Glomerular visceral epithelial cell (primary cell): ENCODE measurements around the gene INSM1.
"Not testable (repeated sequence)": the region's sequence is repeated elsewhere in the genome, so short reads cannot be mapped to it uniquely, and the experiment has no call there.

Source experiments
- DNase-seq: peaks from one replicate; pipeline ENCODE4 v3.0.0-alpha.2; 2016; ENCODE audit errors: extremely low spot score

INSM1 gene, protein sequence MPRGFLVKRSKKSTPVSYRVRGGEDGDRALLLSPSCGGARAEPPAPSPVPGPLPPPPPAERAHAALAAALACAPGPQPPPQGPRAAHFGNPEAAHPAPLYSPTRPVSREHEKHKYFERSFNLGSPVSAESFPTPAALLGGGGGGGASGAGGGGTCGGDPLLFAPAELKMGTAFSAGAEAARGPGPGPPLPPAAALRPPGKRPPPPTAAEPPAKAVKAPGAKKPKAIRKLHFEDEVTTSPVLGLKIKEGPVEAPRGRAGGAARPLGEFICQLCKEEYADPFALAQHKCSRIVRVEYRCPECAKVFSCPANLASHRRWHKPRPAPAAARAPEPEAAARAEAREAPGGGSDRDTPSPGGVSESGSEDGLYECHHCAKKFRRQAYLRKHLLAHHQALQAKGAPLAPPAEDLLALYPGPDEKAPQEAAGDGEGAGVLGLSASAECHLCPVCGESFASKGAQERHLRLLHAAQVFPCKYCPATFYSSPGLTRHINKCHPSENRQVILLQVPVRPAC

DNA sequence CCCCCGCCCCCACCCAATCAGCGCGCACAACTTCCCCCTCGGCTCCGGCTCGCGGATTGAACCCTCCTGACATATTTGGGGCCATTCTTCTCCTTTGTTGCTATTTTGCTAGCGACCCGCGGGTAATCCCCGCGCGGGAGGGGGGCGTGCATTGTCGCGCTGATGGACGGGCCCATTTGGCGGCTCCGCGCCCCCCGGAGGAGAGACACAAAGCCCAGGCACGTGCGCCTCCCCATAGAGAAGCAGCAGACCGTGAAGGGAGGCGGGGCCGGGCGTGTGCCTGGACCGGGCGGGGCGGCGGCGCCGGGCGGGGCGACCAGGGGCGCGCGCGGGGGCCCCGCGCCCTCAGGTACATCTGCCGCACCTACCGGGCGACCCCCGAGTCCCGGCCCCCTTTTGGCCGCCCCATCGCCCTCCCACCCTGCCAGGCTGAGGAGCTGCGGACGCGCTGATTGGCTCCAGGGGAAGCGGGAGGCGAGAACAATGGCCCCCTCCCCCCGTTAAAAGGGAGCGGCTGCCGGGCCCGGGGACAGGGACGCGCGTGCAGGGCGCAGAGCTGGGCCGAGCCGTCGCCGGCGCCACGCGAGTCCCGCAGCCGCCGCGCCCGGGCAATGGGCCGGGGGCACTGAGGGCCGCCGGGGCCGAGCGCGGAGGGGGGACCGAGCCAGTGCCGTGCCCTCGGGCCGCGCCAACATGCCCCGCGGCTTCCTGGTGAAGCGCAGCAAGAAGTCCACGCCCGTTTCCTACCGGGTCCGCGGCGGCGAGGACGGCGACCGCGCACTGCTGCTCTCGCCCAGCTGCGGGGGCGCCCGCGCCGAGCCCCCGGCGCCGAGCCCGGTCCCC lies at the start of gene INSM1:
INSM1 (plus strand) TSS at position 530 of the 843 bp plus-strand sequence; CDS start at position 694, 164 bp downstream.
- DNase-seq = no peak

DNA sequence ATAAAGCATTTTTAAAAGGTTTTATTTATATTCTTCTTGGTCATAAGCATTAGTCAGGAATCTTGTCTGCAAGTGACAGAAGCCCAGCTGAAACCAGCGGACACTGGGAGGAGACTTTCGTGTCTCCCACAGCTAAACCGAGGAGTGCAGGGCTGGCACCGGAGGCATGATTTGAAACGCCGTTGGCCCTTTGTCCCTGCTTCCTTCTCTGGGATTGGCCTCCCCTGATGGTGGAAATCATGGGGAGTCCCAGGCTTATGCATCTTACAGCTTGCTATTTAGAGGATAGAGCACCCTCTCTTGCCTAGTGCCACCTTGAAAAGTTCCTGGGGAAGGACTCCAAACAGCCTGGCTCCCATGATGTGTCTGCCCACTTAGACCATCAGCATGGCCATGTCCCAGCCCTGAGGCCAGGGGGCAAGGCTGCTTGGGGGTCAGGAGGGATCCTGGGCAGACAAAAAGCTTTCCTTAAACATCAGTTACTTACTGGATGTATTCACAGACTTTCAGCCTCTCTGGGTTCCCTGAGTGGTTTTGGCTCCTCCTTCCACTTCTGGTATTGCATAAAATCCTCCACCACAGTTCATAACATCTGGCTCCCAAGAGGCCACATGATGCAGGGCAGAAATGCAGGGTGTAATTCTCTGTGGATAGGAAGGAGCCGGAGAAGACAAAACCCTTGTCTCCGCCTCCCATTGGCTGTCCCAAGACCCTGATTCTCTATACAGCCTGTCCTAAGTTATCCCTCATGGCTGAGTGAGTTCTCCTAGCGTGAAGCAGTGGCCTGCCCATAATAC lies 49.3 kb upstream of the INSM1 start:
- no peak for DNase-seq

DNA sequence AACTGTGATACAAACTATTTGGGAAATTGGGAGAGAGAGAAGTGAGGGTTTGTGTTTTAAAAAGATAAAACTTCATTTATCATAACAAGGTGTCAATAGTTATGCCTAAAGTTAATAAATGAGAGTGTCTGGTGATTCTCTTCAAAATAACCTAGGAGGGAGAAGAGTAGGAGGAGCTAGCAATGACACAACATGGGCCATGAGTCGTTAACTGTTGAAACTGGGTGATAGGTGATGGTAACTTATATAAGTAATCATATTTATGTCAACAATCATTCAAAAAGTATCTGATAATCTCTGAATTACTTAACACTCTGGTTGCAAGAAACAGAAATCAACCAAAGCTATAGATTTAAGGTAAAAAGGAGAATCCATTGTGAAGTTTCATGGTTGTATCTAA lies 46.8 kb upstream of the INSM1 start:
- DNase-seq = no peak

GRCh38 chr20:20321917-20322316 lies 46.0 kb upstream of the INSM1 start:
- no peak for DNase-seq

DNA sequence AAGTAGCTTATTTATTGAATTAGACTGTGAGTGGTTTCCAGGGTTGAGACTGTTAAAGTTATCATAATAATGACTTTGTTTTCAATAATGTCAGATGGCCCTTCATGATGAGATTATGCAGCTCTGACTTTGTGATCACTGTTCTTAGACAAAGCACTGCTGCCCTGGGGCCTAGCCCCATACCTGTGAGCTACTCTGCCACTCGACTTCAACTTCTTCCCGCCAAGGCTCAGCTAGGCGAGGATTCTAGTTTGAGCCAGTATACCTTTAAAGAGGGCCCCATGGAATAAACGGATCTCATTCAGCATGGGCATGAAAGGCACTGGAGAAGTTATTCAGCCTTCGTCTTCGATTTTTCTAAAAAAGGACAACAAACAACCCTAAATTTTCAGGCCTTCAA lies 45.0 kb upstream of the INSM1 start:
- DNase-seq = no peak

DNA sequence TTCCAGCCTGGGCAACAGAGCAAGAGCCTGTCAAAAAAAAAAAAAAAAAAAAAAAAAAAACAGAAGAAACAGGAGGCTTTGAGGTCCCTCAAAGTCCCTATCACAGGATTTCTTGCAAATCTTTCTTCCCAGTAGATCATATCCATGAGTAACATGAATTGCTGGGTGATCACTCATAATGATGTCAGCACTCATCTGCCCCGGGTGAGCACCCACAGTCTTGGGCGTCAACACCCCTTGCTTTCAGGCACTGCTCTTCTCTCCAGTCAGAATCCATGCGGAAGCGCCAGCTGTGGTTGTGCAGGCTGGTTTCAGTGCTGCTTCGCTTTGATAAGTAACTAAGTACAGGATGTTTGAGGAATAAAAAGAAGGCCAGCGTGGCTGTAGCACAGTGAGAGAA lies 40.2 kb upstream of the INSM1 start:
- peak; percentile 87 for DNase-seq

GRCh38 chr20:20329564-20329963 lies 38.3 kb upstream of the INSM1 start:
- DNase-seq = no peak

GRCh38 chr20:20331156-20331555 lies 36.7 kb upstream of the INSM1 start:
- DNase-seq = no peak

DNA sequence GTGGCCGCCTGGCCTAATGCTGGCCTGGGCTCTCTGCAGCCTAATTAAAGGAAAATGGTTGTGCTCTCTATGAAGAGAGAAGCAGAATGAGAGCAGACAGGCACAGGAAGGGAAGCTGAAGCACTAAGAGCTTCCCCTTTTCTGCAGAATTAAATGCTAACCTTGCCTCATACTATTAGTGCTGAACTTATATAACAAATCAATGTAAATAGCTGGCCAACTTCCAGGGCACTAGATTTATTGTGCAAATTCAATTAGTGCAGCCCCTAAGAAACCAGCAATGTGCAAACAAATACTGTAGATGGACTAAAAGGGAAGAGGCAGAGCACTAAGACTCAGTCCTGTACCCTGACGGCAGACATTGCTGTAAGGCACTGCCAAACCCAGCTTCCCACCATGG lies 36.1 kb upstream of the INSM1 start:
- DNase-seq = no peak

DNA sequence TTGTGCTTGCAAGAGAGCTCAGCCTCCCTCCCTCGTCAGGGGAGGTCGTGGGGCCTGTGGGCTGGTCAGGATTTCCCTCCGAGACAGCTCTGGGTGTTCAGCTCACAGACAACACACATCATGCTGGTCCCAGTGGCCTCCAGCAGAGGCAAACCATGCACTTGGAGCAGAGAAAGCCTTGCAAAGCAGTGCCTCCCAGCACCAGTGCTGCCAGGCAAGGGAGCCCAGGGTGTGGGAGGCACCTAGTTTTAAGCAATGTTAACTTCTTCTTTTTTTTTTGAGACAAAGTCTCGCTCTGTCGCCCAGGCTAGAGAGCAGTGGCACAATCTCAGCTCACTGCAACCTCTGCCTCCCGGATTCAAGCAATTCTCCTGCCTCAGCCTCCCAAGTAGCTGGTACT lies 34.0 kb upstream of the INSM1 start:
- no peak for DNase-seq

DNA sequence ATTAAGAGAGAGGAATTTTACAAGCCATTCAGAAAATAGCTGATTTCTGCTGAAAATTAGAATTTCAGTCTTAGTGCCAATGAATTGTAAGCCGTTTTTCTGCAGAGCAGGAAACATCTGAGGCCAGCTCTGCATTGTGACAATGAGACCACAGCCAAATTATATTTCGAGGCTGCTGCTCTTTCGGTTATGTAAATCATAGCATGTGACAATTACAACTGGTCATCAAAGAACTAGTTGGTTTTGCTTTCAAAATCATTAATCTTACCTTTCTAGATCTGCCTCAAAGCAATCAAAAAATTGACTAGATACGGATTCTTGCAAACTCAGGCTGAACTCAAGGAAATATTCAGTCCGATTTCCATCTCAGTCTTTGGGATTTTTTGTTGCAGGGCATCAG lies 33.4 kb upstream of the INSM1 start:
- no peak for DNase-seq

DNA sequence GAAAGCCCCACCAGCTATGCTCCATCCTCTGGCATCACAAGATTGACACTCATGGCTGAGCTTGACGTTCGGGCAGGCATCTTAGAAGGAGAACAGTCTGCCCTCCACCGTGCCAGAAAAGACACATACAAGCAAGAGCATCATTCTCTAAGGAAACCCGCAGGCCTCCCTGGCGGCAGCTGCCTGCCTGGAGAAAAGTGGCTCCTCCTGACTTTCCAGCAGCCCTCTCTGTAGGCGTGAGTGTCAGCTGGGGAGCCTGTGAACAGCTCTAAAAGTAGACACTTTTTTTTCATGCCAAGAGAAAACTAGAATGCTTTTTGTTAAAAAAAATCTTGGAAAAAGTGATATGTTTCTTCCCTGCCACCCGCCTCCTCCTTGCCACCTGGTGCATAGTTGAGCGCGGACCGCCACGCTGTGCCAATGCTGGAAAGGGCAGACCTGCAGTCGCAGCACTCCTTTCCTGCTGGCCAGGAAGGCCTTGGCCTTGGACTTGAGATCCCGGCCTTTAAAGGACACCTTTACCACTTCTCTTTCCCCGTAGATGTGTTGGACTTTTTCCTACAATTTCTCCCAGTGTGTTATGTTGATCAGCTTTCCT lies 29.7 kb upstream of the INSM1 start:
- DNase-seq = no peak

GRCh38 chr20:20340443-20340842 lies 27.5 kb upstream of the INSM1 start:
- DNase-seq = no peak

GRCh38 chr20:20341371-20341770 lies 26.5 kb upstream of the INSM1 start:
- DNase-seq = no peak

GRCh38 chr20:20342066-20342465 lies 25.8 kb upstream of the INSM1 start:
- DNase-seq = no peak

DNA sequence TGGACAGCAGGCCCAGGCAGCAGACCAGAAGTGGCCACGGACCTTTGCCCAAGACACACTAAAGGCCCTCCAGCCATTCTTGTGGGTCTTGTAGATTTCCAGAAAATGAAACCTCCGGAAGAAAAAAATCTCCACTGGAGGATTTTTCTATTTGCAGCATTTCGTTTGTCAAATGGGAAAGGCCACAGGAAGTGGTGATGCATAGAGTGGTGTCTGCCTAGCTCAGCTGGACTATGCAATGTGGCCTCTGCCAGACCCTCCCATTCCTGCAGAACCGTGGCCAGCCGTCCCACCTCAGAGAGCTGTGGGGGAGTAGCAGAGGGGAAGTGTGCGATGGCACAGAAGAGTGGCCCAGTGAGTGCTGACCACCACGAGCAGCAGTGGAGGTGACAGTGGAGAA lies 24.0 kb upstream of the INSM1 start:
- no peak for DNase-seq

DNA sequence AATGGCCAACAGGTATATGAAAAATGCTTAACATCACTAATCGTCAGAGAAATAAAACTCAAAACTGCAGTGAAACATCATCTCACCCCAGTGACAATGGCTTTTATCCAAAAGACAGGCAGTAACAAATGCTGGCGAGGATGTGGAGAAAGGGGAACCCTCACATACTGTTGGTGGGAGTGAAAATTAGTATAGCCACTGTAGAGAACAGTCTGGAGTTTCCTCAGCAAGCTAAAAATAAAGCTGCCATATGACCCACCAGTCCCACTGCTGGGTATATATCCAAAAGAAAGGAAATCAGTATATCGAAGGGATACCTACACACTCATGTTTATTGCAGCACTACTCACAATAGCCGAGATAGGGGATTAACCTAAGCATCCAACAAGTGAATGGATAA lies 23.4 kb upstream of the INSM1 start:
- DNase-seq = no peak

DNA sequence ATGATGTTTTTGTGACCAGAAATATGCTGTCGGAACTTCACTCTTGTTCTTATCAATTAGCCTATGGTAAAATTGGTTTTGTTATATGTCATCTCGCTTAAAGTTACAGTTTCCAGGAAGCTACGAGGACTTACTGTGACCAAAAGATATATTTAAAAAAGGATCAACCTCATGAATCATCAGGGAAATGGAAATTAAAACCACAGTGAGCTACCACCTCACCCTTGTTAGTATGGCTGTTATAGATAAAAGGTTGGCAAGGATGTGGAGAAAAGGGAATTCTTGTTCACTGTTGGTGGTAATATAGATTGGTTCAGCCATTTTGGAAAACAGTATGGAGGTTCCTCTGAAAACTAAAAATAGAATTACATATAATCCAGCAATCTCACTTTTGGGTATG lies 14.3 kb upstream of the INSM1 start:
- DNase-seq = no peak

- DNase-seq = not testable (repeated sequence)
Observed at GRCh38 chr20:20355503-20355902, 12.4 kb upstream of the INSM1 start.

GRCh38 chr20:20358801-20359200 lies 9.1 kb upstream of the INSM1 start:
- DNase-seq = no peak

DNA sequence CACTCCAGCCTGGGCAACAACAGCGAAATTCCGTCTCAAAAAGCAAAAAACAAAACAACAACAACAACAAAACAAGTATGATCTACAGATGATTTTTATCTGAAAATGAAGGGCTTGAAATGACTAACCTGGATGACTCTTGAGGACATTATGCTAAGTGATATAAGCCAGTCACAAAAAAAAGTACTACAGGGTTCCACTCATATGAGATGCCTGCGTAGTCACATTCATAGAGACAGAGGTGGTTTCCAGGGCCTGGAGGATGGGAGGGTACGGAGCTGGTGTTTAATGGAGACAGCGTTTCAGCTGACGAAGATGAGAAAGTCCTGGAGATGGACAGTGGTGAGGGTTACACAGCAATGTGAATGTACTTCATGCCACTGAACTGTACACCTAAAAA lies 8.3 kb upstream of the INSM1 start:
- DNase-seq = no peak

DNA sequence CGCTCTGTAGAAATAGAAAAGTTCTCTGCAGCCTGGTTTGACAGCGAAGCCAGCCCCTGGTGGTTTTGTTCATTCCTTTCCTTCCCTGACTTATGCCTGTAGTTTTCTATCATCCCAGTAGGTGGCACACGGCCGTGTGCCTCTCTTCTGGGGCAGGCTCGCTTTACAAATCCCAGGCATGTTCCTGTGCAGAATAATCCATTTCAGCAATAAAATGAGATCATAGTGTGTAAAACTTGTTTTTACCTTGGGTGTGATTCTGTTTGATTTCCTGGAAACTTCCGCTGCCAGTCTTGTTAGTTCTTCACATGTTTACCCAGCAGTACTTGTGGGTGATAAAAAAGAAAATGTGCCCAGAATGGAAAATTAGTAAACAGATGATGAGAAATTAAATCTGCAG lies 7.4 kb upstream of the INSM1 start:
- peak; percentile 57 for DNase-seq
